Glutamatergic neuron (in vitro differentiated cells): ENCODE measurements around the gene HEMK1. TPM values are rescaled to one million over a fixed set of nuclear protein-coding genes. Genes with fewer than 3 reads are reported as not detected.

Source experiments
- DNase-seq: peaks from one replicate; pipeline ENCODE4 v3.0.0; 2022
- H3K27ac Mint-ChIP-seq: one replicate; pipeline ENCODE4 v1.8.0; 2020; ENCODE audit warnings: mild to moderate bottlenecking, mixed read lengths, inconsistent platforms; ENCODE audit not compliant: unreplicated experiment
- H3K27me3 Mint-ChIP-seq: one replicate; pipeline ENCODE4 v1.8.0; 2020; ENCODE audit warnings: mild to moderate bottlenecking, moderate library complexity, mixed read lengths, inconsistent platforms; ENCODE audit not compliant: unreplicated experiment
- H3K36me3 Mint-ChIP-seq: one replicate; pipeline ENCODE4 v1.8.0; 2020; ENCODE audit warnings: mild to moderate bottlenecking, mixed read lengths, inconsistent platforms; ENCODE audit not compliant: unreplicated experiment
- H3K4me1 Mint-ChIP-seq: one replicate; pipeline ENCODE4 v1.8.0; 2020; ENCODE audit warnings: mild to moderate bottlenecking, low read depth, mixed read lengths, inconsistent platforms; ENCODE audit not compliant: unreplicated experiment
- H3K4me3 Mint-ChIP-seq: one replicate; pipeline ENCODE4 v1.8.0; 2020; ENCODE audit warnings: mild to moderate bottlenecking, mixed read lengths, inconsistent platforms; ENCODE audit not compliant: unreplicated experiment
- H3K9me3 Mint-ChIP-seq: one replicate; pipeline ENCODE4 v1.8.0; 2020; ENCODE audit warnings: mild to moderate bottlenecking, moderate library complexity, mixed read lengths, inconsistent platforms; ENCODE audit not compliant: unreplicated experiment
- CTCF ChIP-seq: fragments of 200-600 bp; sonication (generic); IDR thresholded peaks from one replicate; pipeline ENCODE4 v1.5.0; 2021; ENCODE audit not compliant: partially characterized antibody, unreplicated experiment
- total RNA-seq: library from RNA; stranded (reverse); fragmentation: NEBNext Ultra II Directional; extraction: Animal tissue kit (Norgen Biotek cat#: 25700); gene quantifications from one replicate; pipeline ENCODE4 v1.2.1, GENCODE V29; 2021; ENCODE audit not compliant: unreplicated experiment

The HEMK1 gene
- total RNA-seq, 1 donor from 2014 or later, result 21.1 TPM

DNA sequence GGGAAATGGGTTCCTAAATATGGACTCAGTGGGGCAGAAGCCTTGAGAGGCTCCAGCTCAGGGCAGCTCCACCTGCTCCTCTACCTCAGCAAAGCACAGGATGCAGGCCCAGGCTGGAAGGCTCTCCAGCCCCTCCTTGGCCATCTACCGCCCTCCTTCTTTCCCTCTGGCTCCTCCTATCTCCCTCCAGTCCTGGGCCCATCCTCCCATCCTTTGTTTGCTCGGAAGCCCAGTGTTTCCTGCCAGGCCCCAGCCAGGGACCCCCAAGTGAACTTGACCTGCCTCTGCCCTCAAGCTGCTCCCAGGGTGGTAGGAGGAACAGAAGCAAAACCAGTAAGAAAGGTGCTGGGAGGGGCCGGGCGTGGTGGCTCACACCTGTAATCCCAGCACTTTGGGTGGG, 67.7 kb downstream of the HEMK1 start:
- Mint-ChIP-seq H3K36me3 (no peaks in the 10 kb centered on the region), H3K4me3 (no peak overlapping the region), H3K27me3 (peaks cover 9% of the 10 kb centered on the region), H3K4me1 (peaks cover 3% of the 10 kb centered on the region), H3K27ac (no peak overlapping the region), H3K9me3 (peaks cover 2% of the 10 kb centered on the region)
- DNase-seq, result no peak
- no peak for TF ChIP-seq CTCF

- H3K9me3 Mint-ChIP-seq, result peaks cover 2% of the 10 kb centered on the region
- no peak for DNase-seq
These were observed 68.6 kb downstream of the HEMK1 start for GRCh38 chr3:50637945-50638344.

DNA sequence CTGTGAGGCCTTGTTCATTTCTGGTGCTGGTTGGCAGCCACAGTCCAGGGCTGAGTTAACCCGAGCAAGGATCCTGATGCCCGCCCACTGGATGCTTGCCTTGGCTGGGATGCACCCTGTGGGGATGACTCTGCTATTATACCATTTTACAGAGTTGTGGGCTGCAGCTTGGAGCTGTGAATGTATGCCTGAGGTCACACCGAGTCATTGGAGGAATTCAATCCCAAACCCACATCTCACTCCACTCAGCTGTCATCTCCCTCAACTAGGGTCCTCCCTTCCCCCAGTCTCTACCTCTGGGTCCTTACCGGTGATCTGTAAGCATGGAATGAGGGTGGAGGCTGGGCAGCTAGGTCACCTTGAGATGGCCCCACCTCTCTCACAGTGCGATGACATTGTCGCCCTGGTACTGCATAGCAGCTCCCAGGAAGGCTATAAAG, 69.8 kb downstream of the HEMK1 start:
- no peak for DNase-seq
- H3K4me1 Mint-ChIP-seq, result no peaks in the 10 kb centered on the region
- no peak overlapping the region for H3K27ac Mint-ChIP-seq
- no peak for TF ChIP-seq CTCF
- no peaks in the 10 kb centered on the region for H3K36me3 Mint-ChIP-seq
- peaks cover 2% of the 10 kb centered on the region for H3K9me3 Mint-ChIP-seq
- no peak overlapping the region for H3K4me3 Mint-ChIP-seq
- H3K27me3 Mint-ChIP-seq, result peaks cover 9% of the 10 kb centered on the region

More at GRCh38 chr3:50637945-50638344, 68.6 kb downstream of the HEMK1 start:
- Mint-ChIP-seq H3K4me3 (no peak overlapping the region), H3K27ac (no peak overlapping the region), H3K27me3 (peaks cover 9% of the 10 kb centered on the region), H3K4me1 (peaks cover 3% of the 10 kb centered on the region), H3K36me3 (no peaks in the 10 kb centered on the region)
- TF ChIP-seq CTCF, result no peak

- DNase-seq, result no peak
- Mint-ChIP-seq H3K27ac (no peak overlapping the region), H3K4me3 (no peak overlapping the region), H3K4me1 (peaks cover 1% of the 10 kb centered on the region), H3K27me3 (peaks cover 5% of the 10 kb centered on the region), H3K36me3 (no peaks in the 10 kb centered on the region), H3K9me3 (peaks cover 1% of the 10 kb centered on the region)
- TF ChIP-seq CTCF, result no peak
These were observed 73.1 kb downstream of the HEMK1 start for GRCh38 chr3:50642382-50642781.

GRCh38 chr3:50644561-50644960, 75.2 kb downstream of the HEMK1 start:
- Mint-ChIP-seq H3K27ac (no peak overlapping the region), H3K36me3 (no peaks in the 10 kb centered on the region), H3K4me3 (no peak overlapping the region), H3K27me3 (peaks cover 8% of the 10 kb centered on the region), H3K9me3 (no peaks in the 10 kb centered on the region), H3K4me1 (peaks cover 19% of the 10 kb centered on the region)
- TF ChIP-seq CTCF, result no peak
- no peak for DNase-seq
